Medulla oblongata (tissue), 1 donor: ENCODE results near the gene PTPRN2.

Experiments
- DNase-seq: peaks from one replicate; pipeline ENCODE4 v3.0.0-alpha.2; 2015; ENCODE audit errors: extremely low spot score

Gene PTPRN2

DNA sequence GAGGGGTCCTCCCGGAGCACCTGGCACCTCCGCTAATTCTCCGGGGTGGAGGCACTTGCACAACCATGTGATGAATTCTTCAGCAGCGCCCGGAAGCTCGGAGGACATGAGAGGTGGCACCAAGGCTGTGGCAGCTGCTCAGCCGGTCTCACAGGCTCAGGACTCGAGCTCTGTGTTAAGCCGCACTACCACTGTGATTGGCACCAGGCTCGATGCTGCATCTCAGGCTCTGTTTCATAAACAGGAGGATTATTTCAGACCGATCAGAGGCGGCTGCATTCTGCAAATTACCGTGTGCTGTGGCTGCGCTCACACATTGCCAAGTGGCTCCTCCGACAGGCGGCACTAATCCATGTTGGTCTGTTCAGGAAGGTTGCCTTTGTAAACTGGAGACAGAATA is 755.6 kb downstream of the PTPRN2 start:
- DNase-seq, result no peak

DNA sequence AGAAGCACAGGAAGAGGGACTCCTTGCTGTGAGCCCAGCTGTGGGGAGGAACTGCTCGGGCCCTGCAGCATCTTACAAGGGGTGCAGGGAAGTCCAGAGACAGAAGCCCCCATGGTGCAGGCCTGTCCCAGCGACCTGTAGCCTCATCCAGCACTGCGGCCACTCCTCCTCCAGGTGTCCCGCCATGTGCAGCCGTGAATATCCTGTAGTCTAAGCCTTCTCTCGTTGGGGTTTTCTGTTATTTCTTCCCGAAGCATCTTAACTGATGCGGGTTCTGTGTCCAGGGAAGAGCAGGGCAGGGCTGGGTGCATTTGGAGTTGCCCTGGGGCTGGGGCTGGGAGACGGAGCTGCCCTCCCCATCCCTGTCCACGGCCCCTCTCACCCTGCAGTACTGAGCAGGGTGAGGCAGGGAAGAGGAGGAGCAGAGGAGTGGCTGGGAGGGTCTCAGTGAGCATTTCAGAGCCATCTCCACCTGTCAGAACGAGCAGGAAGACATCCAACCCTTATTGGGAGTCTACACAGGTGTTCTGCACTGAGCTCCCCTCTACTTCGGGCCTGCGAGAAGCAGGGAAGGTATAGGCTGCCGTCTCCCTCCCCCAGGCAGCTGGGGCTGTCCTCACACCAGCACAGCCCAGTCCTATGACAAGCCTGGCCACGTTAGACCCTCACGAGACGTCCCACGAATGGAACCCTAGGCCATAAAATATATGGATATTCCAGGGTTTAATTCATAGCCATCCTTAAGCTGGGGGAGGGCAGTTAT is 756.3 kb downstream of the PTPRN2 start:
- DNase-seq, result no peak

DNA sequence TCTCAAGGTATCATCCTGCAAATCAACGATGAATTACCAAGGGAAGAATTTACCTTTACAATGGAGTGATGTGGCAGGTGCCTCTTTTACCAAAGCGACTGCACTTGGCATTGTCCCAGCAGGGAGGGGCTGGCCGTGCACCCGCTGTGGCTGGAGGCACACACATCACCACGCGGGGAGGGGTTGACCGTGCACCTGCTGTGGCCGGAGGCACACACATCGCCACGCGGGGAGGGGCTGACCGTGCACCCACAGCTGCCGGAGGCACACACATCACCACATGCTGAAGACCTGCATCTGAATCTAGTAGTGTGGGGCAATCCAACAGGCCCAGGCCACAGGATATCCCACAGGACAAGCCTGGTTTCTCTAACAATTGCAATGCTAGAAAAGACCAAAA is 757.3 kb downstream of the PTPRN2 start:
- no peak for DNase-seq

DNA sequence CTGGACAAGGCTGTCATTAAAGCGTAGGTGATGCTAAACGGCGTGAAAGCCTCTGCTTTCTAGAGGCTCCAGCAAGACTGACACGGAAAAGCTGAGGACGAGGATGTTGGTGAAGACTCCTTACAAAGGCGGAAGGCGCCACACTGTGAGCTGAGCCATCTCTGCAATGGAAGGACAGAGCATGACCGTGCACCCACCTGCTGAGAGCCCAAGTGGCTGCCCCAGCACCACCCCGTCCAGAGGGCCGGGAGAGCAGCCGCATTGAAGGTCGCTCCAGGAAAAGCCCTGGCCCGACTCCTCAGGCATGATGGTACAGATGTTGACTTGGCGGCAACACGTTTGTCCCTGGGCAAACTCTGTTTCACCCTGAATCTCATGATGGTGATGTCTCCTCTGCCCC is 758.1 kb downstream of the PTPRN2 start:
- no peak for DNase-seq

DNA sequence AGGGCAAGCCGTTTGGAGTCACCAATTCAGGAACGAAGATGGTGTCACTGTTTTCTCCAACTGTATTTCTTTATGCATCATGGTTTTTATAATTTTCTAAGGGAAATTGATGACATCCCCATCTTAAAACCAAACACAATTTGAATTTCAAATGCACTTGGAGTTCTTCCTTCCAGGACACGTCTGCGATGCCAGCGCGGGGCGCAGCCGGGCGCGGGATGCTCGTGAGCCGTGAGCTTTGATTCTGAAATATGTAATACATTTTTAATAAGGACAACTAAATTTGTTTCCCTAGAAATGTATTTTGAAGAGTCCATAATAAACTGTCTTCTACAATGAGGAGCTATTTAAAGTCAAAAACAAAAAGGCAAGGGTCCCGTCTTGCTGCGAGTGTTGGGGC is 758.7 kb downstream of the PTPRN2 start:
- no peak for DNase-seq

DNA sequence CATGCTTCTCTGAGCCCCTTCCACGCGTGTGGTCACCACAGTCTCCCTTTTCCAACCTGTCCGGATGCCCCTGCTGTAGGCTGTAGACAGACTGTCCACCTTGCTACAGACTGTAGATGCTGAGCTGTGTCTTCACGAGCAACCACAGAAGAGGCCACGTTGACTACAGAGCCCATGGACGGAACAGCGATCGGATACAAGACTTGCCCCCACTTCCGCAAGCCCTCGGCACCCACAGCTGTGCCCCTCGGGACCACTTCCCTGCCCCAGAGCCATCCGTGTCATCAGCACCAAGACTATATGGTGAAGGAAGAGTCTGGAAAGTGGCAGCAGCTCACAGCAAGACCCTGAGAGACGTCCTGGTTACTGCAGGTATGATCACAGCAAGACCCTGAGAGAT is 759.4 kb downstream of the PTPRN2 start:
- no peak for DNase-seq

DNA sequence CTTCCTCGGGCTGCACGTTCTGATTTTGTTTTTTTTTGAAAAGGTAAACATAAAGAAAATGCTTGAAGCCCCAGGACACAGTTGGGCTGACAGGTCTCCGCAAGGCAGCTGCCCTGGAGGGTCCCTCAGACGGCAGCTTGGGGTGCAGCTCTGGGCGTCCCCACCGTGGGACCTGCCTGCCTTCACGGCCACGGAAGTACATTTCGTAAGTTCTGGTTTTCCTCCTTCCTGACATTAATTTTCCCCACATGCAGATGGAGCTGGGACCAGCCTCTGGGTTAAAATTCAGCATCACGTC is 759.8 kb downstream of the PTPRN2 start:
- DNase-seq, result no peak

DNA sequence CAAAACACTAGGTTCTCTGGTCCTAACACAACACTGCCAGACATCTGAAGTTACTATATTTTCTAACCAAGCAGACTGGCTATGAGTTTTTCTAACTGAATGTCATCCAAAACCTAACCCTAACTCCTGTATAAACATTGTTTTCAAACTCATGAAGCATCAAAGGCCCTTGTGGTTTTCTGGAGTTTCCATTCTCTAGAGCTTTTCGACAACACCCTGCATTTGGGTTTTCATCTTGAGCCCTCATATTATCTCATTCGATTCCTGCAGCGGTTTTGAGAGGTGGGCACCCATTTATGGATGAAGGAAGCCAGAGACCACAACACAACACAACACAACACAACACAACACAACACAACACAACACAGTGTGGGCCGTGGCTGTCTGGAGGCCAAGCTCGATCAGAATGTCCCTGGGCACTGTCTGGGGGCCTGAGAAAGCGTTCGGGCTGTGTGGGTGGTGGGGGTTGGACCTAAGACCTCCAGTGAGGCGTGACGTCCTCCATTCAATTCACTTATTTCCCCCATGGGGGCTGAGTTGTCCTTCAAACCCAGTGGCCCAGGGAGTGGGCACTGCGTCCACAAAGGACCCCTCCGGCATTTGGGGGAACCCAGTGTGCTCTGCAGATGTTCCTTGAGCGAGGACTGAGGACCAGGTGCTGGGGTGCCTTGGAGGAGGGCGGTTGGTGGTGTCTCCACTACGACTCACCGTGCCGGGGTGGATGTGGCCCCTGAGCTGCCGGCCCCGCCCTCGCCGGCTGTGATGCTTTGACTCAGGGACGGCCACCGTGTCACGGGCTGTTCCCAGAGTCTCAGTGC is 760.4 kb downstream of the PTPRN2 start:
- DNase-seq, result no peak

DNA sequence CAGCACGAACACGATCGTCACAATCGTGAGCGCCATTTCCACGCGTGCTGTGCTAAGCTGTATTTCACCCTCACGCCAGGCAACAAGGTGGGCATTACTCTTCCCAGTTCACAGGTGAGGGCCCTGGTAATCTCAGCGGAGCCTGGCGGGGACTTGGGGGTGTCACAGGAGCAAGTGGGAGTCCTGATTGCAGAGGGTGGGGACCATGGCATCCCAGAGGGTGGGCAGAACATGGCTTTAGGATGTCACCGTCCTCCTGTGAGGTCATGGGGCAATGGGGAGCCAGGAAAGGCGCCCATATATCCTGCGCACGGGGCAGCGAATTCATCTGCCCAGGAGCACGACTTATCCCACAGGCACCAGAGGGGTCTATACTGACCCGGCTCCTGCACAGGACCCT is 761.1 kb downstream of the PTPRN2 start:
- DNase-seq, result no peak

DNA sequence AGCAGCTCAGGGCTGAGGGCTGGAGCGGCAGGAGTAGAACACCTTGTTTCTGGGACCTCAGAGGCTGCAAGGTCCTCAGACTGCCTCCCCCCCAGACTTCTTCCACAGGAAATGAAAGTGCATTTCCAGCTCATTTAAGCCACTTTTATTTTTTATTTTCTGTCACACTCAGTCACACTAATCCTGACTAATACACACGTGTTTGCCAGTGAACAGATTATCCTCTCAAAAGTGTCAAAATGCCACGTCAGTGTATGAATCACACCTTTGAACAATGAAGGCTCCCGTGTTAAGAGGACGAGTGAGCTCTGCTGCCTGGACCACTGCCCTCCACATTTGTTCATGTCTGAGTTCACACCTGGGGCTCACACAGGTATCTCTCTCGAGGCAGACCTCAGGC is 762.3 kb downstream of the PTPRN2 start:
- DNase-seq, result no peak

DNA sequence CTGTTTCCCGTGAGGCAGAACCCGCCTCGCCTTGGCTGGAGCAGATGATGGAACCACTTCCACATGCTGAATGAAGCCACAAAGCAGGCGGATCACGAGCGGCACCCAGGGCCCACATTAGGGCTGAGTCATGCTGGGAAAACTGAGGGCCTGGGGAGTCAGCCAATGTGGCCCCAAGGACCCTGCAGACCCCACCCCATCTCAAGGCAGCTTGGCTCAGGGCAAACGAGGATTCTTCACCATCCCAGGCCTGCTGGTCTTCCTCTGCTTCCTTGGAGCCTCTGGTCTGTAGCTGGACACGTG is 762.9 kb downstream of the PTPRN2 start:
- no peak for DNase-seq

DNA sequence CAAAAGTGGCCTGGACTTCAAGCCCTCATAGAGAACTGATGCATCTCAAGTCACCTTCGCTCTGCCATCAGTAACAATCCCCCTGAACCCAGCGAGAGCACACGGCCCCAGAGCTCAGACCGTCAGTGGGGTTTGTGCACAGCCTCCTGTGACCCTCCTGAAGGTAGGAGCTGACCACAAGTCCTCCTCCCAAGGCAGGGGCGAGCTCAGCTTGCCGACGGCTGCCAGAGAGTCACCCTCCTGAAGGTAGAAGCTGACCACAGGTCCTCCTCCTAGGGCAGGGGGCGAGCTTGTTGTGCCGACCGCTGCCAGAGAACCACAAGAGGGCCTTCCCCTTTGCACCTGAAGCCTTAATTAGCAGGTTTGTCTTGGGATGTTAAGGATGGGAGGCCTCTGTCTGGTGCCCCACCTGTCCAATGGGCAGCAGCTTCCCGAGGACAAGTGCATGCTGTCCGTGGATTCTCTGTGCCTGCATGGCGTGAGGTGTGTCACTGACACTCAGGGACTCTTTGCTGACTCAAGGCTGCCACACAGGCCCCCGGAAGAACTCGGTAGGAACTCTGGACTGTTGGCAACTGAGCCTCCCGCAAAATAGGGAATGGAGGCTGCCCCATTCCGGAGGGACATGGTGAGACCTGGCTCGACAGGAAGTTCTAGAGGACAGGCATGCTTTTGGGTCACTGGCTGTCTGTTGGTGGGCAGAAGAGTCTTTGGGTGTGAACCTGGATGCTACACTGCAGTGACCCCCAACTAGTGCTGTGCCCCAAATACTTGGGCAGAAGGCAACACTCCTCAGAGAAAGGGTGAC is 763.4 kb downstream of the PTPRN2 start:
- DNase-seq, result no peak

DNA sequence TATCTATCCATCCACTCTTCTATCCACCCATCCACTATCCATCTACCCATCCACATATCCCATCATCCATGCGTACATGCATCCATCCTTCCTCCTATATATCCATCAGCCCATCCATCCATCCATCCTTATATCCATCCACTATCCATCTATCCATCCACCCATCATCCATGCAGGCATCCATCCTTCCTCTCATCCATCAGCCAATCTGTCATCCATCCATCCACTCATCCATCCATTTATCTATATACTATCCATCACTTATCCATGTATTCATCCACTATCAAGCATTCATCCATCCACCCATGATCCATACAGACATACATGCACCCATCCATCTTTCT is 765.0 kb downstream of the PTPRN2 start:
- no peak for DNase-seq

DNA sequence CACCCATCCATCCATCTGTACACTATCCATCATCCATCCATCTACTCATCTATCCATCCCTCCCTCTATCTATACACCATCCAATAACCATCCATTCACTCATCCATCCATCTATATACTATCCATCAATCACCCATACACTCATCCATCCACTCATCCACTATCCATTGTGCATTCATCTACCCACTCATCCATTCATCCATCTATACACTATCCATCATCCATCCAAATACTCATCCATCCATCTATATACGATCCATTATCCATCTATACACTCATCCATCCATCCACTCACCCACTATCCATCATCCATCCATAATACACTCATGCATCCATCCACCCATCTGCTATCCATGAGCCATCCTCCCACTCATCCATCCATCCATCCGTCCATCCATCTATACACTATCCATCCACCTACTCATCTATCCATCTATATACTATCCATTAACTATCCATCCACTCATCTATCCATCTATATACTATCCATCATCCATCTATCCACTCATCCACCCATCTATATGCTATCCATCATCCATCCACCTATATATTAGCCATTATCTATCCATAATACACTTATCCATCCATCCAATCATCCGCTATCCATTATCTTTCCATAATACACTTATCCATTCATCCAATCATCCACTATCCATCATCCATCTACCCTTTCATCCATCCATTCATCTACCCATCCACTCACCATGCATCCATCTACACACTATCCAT is 765.5 kb downstream of the PTPRN2 start:
- DNase-seq, result no peak

DNA sequence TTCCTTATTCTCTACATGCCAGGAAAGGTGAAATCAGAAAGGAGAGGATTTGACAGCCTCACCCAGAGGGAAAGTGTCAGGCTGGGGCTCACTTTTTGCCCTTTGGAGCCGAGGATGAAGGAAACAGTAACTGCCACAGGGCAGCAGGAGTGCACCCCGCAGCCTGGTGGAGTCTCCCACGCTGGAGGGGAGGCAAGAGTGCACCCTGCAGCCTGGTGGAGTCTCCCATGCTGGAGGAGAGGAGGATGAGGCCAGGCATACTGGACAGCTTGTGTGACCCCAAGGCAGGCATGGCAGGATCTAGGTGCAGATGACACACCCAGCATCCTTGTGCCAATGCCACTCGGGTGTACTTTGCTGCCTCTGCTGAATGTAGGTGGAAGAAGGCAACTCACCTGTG is 766.8 kb downstream of the PTPRN2 start:
- DNase-seq, result no peak

DNA sequence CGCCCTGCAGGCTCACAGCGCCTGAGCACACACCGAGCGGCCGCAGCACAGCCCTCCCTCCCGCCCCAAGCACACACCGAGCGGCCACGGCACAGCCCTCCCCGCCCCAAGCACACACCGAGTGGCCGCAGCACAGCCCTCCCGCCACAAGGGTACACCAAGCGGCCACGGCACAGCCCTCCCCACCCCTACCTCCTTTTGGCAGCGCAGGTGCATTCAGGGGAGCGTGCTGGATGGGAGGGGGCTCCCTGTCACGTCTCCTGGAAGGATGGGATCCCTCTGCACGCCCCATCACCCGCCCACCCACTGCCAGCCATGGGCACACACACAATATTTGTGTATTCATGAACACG is 768.2 kb downstream of the PTPRN2 start:
- DNase-seq, result no peak

DNA sequence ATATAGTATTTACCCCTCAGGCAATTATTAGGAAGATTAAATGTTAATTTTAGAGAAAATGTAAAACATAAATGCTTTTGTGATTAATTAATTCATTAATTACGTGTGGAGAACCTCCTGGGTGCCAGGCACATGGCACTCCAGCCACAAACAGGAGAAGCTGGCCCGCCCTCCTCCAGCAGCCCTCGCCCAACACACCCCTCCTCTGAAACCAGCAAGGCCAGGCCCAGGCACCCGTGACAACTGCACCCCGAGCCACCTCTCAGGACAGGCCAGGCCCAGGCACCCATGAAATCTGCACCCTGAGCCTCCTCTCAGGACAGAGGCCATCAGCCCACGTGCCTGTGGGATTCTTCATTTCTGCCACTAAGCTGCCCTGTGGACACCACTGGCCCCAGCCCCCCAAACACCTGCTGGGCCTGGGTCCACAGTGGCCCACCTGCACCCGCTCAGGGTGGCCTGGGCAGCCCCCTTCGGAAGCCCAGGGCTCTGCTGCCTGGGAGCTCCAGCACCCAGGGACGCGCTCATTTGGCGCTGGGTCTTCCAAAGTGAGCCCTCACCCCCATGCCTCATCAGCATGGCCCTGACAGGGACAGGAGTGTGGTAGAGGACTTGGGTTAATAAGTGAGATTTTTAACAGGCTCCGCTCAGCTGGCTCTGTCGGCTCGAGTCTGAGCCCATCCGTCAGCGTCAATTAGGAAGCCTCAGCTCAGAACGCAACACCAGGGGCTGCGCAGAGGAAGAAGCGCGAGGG is 768.7 kb downstream of the PTPRN2 start:
- no peak for DNase-seq

DNA sequence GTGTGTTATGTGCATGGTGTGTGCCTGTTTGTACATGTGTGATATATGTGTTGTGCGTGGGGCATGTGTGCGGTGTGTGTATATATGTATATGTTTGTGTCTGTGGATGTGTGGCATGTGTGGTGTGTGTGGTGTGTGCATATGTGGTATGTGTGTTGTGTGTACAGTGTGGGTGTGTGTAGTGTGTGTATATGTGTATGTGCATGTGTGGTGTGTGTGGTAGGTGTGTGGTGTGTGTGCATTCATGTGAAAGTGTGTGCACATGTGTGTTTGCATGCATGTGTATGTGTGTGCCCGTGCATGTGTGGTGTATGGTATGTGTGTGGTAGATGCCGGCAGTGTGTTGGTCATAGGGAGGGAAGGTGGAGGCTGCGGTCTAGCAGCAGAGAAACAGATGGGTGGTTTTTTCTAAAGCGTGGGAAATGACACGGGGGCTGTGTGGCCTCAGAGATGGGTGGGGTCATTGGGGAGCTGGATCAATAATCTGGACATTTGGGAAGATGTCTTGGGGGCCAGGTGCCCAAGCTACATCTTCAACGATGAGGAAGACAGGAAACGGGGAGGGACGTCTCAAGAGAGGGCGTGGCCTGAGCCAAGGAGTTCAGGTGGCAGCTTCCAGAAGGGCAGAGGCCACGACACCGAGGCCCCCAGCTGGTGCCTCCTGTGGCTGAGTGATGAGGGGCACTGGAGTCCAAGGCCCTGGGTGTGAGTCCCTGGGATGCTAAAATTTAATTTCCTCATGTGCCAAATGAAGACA is 769.5 kb downstream of the PTPRN2 start:
- DNase-seq, result no peak

DNA sequence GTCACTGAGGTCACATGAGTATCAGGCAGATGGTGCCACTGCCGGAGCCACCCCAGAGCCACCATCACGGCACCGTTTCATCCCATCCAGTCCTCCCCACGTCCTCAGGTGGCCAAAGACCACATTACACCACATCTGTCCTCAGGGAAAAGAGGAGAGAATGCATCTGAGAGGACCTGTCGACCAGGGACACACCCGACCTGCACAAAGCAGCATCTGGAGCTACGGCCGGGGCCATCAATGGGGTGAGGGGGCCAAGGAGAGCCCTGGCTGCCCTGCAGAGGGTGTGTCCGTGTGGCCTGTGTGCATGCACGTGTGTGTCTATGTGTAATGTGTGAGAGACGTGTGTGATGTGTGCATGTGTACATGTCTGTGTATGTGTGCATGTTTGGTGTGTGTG is 770.2 kb downstream of the PTPRN2 start:
- no peak for DNase-seq

DNA sequence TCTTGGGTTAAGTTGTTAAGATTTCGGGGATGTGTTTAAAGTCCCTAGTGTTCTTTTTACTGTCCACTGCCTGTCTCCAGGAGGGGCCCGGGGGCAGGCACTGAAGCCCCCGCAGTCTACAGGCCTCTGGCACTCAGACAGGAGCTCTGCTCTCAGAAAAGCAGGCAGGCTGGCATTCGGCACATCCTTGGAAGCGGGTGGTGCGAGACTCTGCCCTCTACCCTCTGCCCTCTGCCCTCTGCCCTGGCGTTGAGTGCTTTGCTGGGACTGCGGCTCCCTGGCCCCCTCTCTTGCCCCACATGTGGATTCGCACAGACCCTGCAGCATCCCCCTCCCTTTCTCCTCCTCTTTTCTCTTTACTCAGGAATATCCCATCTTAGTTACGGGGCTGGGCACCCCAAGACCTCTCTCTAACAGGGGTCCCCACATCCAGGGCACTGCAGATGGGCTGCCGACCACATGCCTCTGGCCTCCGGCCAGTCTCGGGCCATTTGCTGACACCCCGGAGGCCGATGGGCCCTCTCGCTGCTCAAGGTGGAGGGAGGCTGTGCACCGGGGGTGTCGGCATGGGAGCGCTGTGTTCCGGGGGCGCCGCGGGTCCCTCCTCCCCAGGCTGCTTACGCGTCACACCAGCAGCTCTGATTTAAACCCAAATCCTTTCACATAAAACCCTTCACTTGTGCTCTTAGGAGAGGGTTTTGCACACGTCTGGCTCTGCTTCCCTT is 770.9 kb downstream of the PTPRN2 start:
- no peak for DNase-seq
